SU-DHL-6 (cell line): Measurements from ENCODE around the gene ATP2A1.

Experiments used
- H2AFZ ChIP-seq: fragments of 200-600 bp; sonication (generic); 2 replicates; pipeline ENCODE4 v1.6.1; 2014; ENCODE audit warnings: low read depth, mild to moderate bottlenecking, moderate library complexity, mixed read lengths, antibody characterized with exemption, low read length; ENCODE audit not compliant: severe bottlenecking
- H3F3A ChIP-seq: fragments of 200-600 bp; shearing (Covaris generic); 2 replicates; pipeline ENCODE4 v1.6.0; 2016; ENCODE audit warnings: antibody characterized with exemption, mild to moderate bottlenecking; ENCODE audit not compliant: insufficient read depth
- H3K27ac ChIP-seq: fragments of 200-600 bp; sonication (generic); 2 replicates; pipeline ENCODE4 v1.5.1; 2016; ENCODE audit warnings: low read depth, mild to moderate bottlenecking, low read length, moderate library complexity, mixed read lengths
- H3K27me3 ChIP-seq: fragments of 200-600 bp; sonication (generic), shearing (Covaris generic); 2 replicates; pipeline ENCODE4 v1.6.0; 2014; ENCODE audit warnings: mild to moderate bottlenecking, low read length
- H3K36me3 ChIP-seq: fragments of 200-600 bp; sonication (generic); 2 replicates; pipeline ENCODE4 v1.6.1; 2014; ENCODE audit warnings: mild to moderate bottlenecking, low read length, mixed read lengths
- H3K4me2 ChIP-seq: fragments of 300-600, 200-600 bp; shearing (Covaris generic), sonication (generic); 2 replicates; pipeline ENCODE4 v1.6.0; 2014; ENCODE audit warnings: low read length, low read depth, mild to moderate bottlenecking; ENCODE audit not compliant: poor library complexity, severe bottlenecking
- H3K4me3 ChIP-seq: fragments of 200-600 bp; sonication (generic); 2 replicates; pipeline ENCODE4 v1.5.1; 2014; ENCODE audit warnings: antibody characterized with exemption, low read length, mild to moderate bottlenecking, mixed read lengths; ENCODE audit not compliant: insufficient read depth, poor library complexity, severe bottlenecking
- H3K79me2 ChIP-seq: fragments of 200-600 bp; sonication (generic); 2 replicates; pipeline ENCODE4 v1.6.1; 2014; ENCODE audit warnings: mild to moderate bottlenecking, low read length, moderate library complexity; ENCODE audit not compliant: insufficient read depth
- H3K9ac ChIP-seq: fragments of 200-600 bp; sonication (generic); 2 replicates; pipeline ENCODE4 v1.7.0; 2014; ENCODE audit warnings: mild to moderate bottlenecking, low read length
- H3K9me2 ChIP-seq: fragments of 200-600 bp; sonication (generic); replicated peaks from 2 replicates; pipeline ENCODE4 v1.6.1; 2014; ENCODE audit warnings: low read length; ENCODE audit not compliant: insufficient read depth
- H3K9me3 ChIP-seq: fragments of 200-600 bp; sonication (generic); 2 replicates; pipeline ENCODE4 v1.6.1; 2014; ENCODE audit warnings: low read length, mixed read lengths; ENCODE audit not compliant: insufficient read depth
- H4K20me1 ChIP-seq: fragments of 200-600 bp; sonication (generic); 2 replicates; pipeline ENCODE4 v1.6.1; 2014; ENCODE audit warnings: low read depth, mild to moderate bottlenecking, antibody characterized with exemption, low read length, moderate library complexity, mixed read lengths
- CTCF ChIP-seq: fragments of 200-600 bp; sonication (generic); IDR thresholded peaks from one replicate; pipeline ENCODE4 v1.5.1; 2017; ENCODE audit warnings: antibody characterized with exemption, mild to moderate bottlenecking, low read length, moderate library complexity; ENCODE audit not compliant: insufficient read depth, poor library complexity, severe bottlenecking
- EZH2phosphoT487 ChIP-seq: fragments of 200-600 bp; sonication (generic), shearing (Covaris generic); conservative IDR thresholded peaks from 2 replicates; pipeline ENCODE4 v1.6.1; 2018; ENCODE audit warnings: mild to moderate bottlenecking, antibody characterized with exemption, low read length, moderate library complexity, mixed read lengths

ATP2A1 gene

DNA sequence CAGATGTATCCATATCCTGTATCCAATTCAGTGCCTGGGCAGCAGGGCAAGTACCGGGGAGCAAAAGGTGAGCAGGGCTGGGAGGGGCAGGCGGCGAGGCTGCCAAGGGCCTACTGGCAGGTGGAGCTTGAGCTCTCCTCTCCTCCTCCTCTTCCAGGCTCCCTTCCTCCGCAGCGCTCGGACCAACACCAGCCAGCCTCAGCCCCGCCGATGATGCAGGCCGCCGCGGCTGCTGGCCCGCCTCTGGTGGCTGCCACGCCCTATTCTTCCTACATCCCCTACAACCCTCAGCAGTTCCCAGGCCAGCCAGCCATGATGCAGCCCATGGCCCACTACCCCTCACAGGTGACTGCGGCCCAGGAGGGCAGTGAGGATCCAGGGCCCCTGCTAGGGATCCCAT lies 43.9 kb upstream of the ATP2A1 start:
- Histone ChIP-seq H3K79me2 (peaks cover 8% of the 10 kb centered on the region), H3K36me3 (peaks cover 44% of the 10 kb centered on the region), H4K20me1 (no peaks in the 10 kb centered on the region; the same call in 1 of the 2 replicates), H2AFZ (no peak overlapping the region), H3K9ac (no peak overlapping the region), H3F3A (peaks cover 21% of the 10 kb centered on the region), H3K4me2 (no peak overlapping the region), H3K27me3 (no peaks in the 10 kb centered on the region), H3K9me3 (no peaks in the 10 kb centered on the region), H3K27ac (no peak overlapping the region), H3K4me3 (no peak overlapping the region), H3K9me2 (no peaks in the 10 kb centered on the region)
- TF ChIP-seq EZH2phosphoT487 (no peak), CTCF (no peak)

GRCh38 chr16:28834873-28835863 lies 43.1 kb upstream of the ATP2A1 start:
- no peaks in the 10 kb centered on the region for H3K9me3 ChIP-seq
- no peaks in the 10 kb centered on the region for H4K20me1 ChIP-seq
- no peaks in the 10 kb centered on the region; the same call in 1 of the 2 replicates for H3K79me2 ChIP-seq
- no peak overlapping the region for H3K4me3 ChIP-seq
- peaks cover 36% of the 10 kb centered on the region; the same call in 1 of the 2 replicates for H3K36me3 ChIP-seq
- H2AFZ ChIP-seq: no peak overlapping the region
- H3K27ac ChIP-seq: no peak overlapping the region
- H3K9me2 ChIP-seq: no peaks in the 10 kb centered on the region
- no peaks in the 10 kb centered on the region for H3K27me3 ChIP-seq
- no peak for TF ChIP-seq EZH2phosphoT487
- no peak for TF ChIP-seq CTCF
- H3K4me2 ChIP-seq: no peak overlapping the region
- H3K9ac ChIP-seq: no peak overlapping the region
- H3F3A ChIP-seq: peaks cover 29% of the 10 kb centered on the region

DNA sequence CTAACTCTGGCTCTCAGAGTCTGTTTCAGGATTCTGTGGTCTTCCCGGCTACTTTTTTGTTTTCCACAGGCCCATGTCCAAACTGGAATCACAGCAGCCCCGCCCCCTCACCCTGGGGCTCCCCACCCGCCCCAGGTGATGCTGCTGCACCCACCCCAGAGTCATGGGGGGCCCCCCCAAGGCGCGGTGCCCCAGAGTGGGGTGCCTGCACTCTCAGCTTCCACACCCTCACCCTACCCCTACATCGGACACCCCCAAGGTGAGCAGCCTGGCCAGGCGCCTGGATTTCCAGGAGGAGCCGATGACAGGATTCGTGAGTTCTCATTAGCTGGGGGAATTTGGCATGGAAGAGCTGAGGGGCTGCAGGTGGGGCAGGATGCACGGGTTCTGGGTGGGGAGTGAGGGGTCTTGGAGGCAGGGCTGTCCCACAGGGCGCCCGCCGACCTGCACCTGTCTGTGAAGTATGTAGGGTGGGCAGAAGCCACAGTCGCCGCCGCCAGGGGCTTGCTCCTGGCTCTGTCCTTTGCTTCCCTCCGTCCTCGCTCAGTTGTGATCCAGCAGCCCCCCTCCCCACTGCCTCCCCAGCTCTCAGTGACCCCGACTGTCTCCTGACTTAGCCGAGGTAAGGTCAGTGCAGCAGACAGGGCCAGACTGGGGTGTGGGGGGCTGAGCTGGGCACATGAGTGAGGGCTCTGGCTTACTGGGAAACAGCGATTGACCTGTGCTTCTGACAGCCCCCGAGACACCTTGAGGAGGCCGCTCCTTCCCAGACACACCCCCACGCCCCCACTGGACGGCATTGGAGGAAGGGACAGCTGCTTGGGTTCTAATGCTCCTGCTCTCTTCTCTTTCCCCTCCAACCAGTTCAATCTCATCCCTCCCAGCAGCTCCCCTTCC lies 42.2 kb upstream of the ATP2A1 start:
- no peaks in the 10 kb centered on the region for H3K27me3 ChIP-seq
- peaks cover 29% of the 10 kb centered on the region for H3F3A ChIP-seq
- no peak overlapping the region for H3K9ac ChIP-seq
- peaks cover 31% of the 10 kb centered on the region; the same call in 1 of the 2 replicates for H3K36me3 ChIP-seq
- TF ChIP-seq CTCF (no peak), EZH2phosphoT487 (no peak)
- H3K79me2 ChIP-seq: no peaks in the 10 kb centered on the region
- H3K9me3 ChIP-seq: no peaks in the 10 kb centered on the region
- H3K4me3 ChIP-seq: no peak overlapping the region
- H4K20me1 ChIP-seq: no peaks in the 10 kb centered on the region
- no peak overlapping the region for H3K27ac ChIP-seq
- no peaks in the 10 kb centered on the region for H3K9me2 ChIP-seq
- H2AFZ ChIP-seq: no peak overlapping the region
- no peak overlapping the region for H3K4me2 ChIP-seq
